H9 (cell line): Measurements from ENCODE around the gene BBS12. TPM values are rescaled to one million over a fixed set of nuclear protein-coding genes. Genes with fewer than 3 reads are reported as not detected.

ENCODE experiments used
- DNase-seq: peaks from one replicate; pipeline ENCODE4 v3.0.0-alpha.2; 2017
- H2AFZ ChIP-seq: one replicate; pipeline ENCODE4 v1.6.1; 2013; ENCODE audit warnings: mild to moderate bottlenecking, low read length, control low read depth, moderate library complexity
- H2AK5ac ChIP-seq: 2 replicates; pipeline ENCODE4 v1.6.1; 2013; ENCODE audit warnings: low read length, control low read depth, mixed read lengths; ENCODE audit not compliant: insufficient read length
- H2BK120ac ChIP-seq: one replicate; pipeline ENCODE4 v1.6.1; 2013; ENCODE audit warnings: low read depth, mild to moderate bottlenecking, low read length, control low read depth, inconsistent platforms; ENCODE audit not compliant: poor library complexity, severe bottlenecking
- H2BK12ac ChIP-seq: 2 replicates; pipeline ENCODE4 v1.6.1; 2013; ENCODE audit warnings: low read length, control low read depth, mixed read lengths, low read depth; ENCODE audit not compliant: insufficient read length
- H2BK15ac ChIP-seq: 2 replicates; pipeline ENCODE4 v1.6.1; 2013; ENCODE audit warnings: low read depth, low read length, control low read depth
- H2BK20ac ChIP-seq: one replicate; pipeline ENCODE4 v1.6.1; 2013; ENCODE audit warnings: low read depth, mild to moderate bottlenecking, low read length, control low read depth, inconsistent platforms; ENCODE audit not compliant: poor library complexity, severe bottlenecking
- H2BK5ac ChIP-seq: 2 replicates; pipeline ENCODE4 v1.6.1; 2013; ENCODE audit warnings: low read length, control low read depth, mixed read lengths; ENCODE audit not compliant: insufficient read length
- H3K14ac ChIP-seq: 2 replicates; pipeline ENCODE4 v1.6.1; 2013; ENCODE audit warnings: low read length, control low read depth; ENCODE audit not compliant: insufficient read depth
- H3K18ac ChIP-seq: 2 replicates; pipeline ENCODE4 v1.6.1; 2013; ENCODE audit warnings: low read depth, mild to moderate bottlenecking, mixed read lengths, low read length, control low read depth; ENCODE audit not compliant: insufficient read length
- H3K23ac ChIP-seq: 2 replicates; pipeline ENCODE4 v1.6.1; 2013; ENCODE audit warnings: low read length, control low read depth, mixed read lengths, low read depth; ENCODE audit not compliant: insufficient read length
- H3K23me2 ChIP-seq: 2 replicates; pipeline ENCODE4 v1.6.1; 2013; ENCODE audit warnings: low read depth, mild to moderate bottlenecking, mixed read lengths, low read length, control low read depth; ENCODE audit not compliant: insufficient read length, poor library complexity, severe bottlenecking
- H3K27ac ChIP-seq: 2 replicates; pipeline ENCODE4 v1.5.1; 2013; ENCODE audit warnings: low read length, control low read depth, mixed read lengths, low read depth; ENCODE audit not compliant: insufficient read length
- H3K27me3 ChIP-seq: 2 replicates; pipeline ENCODE4 v1.6.1; 2013; ENCODE audit warnings: low read length, control low read depth, inconsistent platforms; ENCODE audit not compliant: insufficient read depth
- H3K4ac ChIP-seq: 2 replicates; pipeline ENCODE4 v1.6.1; 2013; ENCODE audit warnings: low read depth, mild to moderate bottlenecking, control low read depth, inconsistent platforms, low read length, moderate library complexity
- H3K4me1 ChIP-seq: 2 replicates; pipeline ENCODE4 v1.6.1; 2013; ENCODE audit warnings: low read length, control low read depth, inconsistent platforms; ENCODE audit not compliant: insufficient read depth
- H3K4me2 ChIP-seq: 2 replicates; pipeline ENCODE4 v1.6.1; 2013; ENCODE audit warnings: low read length, control low read depth, mixed read lengths; ENCODE audit not compliant: insufficient read length, insufficient read depth
- H3K56ac ChIP-seq: 2 replicates; pipeline ENCODE4 v1.6.1; 2013; ENCODE audit warnings: low read depth, mild to moderate bottlenecking, mixed read lengths, low read length, control low read depth; ENCODE audit not compliant: insufficient read length
- H3K79me1 ChIP-seq: 2 replicates; pipeline ENCODE4 v1.6.1; 2013; ENCODE audit warnings: low read depth, mild to moderate bottlenecking, moderate library complexity, low read length, control low read depth, inconsistent platforms; ENCODE audit not compliant: insufficient read depth, poor library complexity, severe bottlenecking
- H3K79me2 ChIP-seq: 2 replicates; pipeline ENCODE4 v1.6.1; 2013; ENCODE audit warnings: low read length, control low read depth, inconsistent platforms; ENCODE audit not compliant: insufficient read depth
- H3K9ac ChIP-seq: 2 replicates; pipeline ENCODE4 v1.6.1; 2013; ENCODE audit warnings: low read length, control low read depth, mixed read lengths; ENCODE audit not compliant: insufficient read length; ENCODE audit errors: extremely low read depth
- H3K9me3 ChIP-seq: one replicate; pipeline ENCODE4 v1.6.1; 2013; ENCODE audit warnings: low read depth, low read length, inconsistent platforms; ENCODE audit not compliant: control insufficient read depth
- H3T11ph ChIP-seq: one replicate; pipeline ENCODE4 v1.6.1; 2013; ENCODE audit warnings: mild to moderate bottlenecking, low read length, control low read depth, inconsistent platforms
- H4K20me1 ChIP-seq: one replicate; pipeline ENCODE4 v1.6.1; 2013; ENCODE audit not compliant: control insufficient read depth, insufficient read length, insufficient read depth
- H4K5ac ChIP-seq: 2 replicates; pipeline ENCODE4 v1.6.1; 2013; ENCODE audit warnings: low read depth, mild to moderate bottlenecking, mixed read lengths, low read length, control low read depth; ENCODE audit not compliant: insufficient read length
- H4K8ac ChIP-seq: replicated peaks from 2 replicates; pipeline ENCODE4 v1.6.1; 2013; ENCODE audit warnings: low read length, control low read depth, mixed read lengths, low read depth; ENCODE audit not compliant: insufficient read length
- H4K91ac ChIP-seq: 2 replicates; pipeline ENCODE4 v1.6.1; 2013; ENCODE audit warnings: low read depth, mild to moderate bottlenecking, moderate library complexity, mixed read lengths, low read length, control low read depth; ENCODE audit not compliant: insufficient read length
- H3K27ac Mint-ChIP-seq, 3 experiments: 2 replicates in 2 of 3; 3 replicates in 1 of 3; pipeline ENCODE4 v1.8.0; 2020 to 2021; ENCODE audit warnings: mixed read lengths in 3 of 3, mild to moderate bottlenecking in 1 of 3, moderate library complexity in 1 of 3
- H3K27me3 Mint-ChIP-seq: 2 replicates; pipeline ENCODE4 v1.8.0; 2021; ENCODE audit warnings: low read depth, mild to moderate bottlenecking, moderate library complexity, mixed read lengths
- H3K36me3 Mint-ChIP-seq, 3 experiments: 2 replicates in 2 of 3; 3 replicates in 1 of 3; pipeline ENCODE4 v1.8.0; 2020 to 2021; ENCODE audit warnings: low read depth in 3 of 3, mixed read lengths in 3 of 3; ENCODE audit not compliant: insufficient read depth in 1 of 3
- H3K4me1 Mint-ChIP-seq, 2 experiments: 2 replicates each; pipeline ENCODE4 v1.8.0; 2020; ENCODE audit warnings: mixed read lengths in 2 of 2
- H3K4me3 Mint-ChIP-seq, 2 experiments: 2 replicates in 1 of 2; 3 replicates in 1 of 2; pipeline ENCODE4 v1.8.0; 2020 to 2021; ENCODE audit warnings: mild to moderate bottlenecking in 2 of 2, mixed read lengths in 2 of 2, moderate library complexity in 1 of 2
- H3K9me3 Mint-ChIP-seq, 2 experiments: 2 replicates in 1 of 2; 3 replicates in 1 of 2; pipeline ENCODE4 v1.8.0; 2020; ENCODE audit warnings: mild to moderate bottlenecking in 2 of 2, mixed read lengths in 2 of 2, moderate library complexity in 1 of 2
- WGBS: extraction: QIAGEN DNeasy Blood & Tissue Kit; methylation state at CpG from one replicate; pipeline ENCODE4 v1.1.7; 2013; ENCODE audit warnings: missing lambda C conversion rate, low lambda C conversion rate, mixed read lengths; ENCODE audit not compliant: insufficient read length; ENCODE audit errors: extremely low coverage; 5-methylcytosine and 5-hydroxymethylcytosine counted together
- total RNA-seq: library from RNA; stranded (reverse); gene quantifications from 2 replicates; pipeline ENCODE4 v1.2.1, GENCODE V29; 2021
- TF ChIP-seq, protein P1 (sequence below): fragments of 200-600 bp; sonication (generic); conservative IDR thresholded peaks from 3 replicates; pipeline ENCODE4 v1.8.0; 2021; ENCODE audit warnings: antibody characterized with exemption, mild to moderate bottlenecking

The BBS12 gene
- total RNA-seq, 1 experiment from 2014 or later: 1.2 TPM

GRCh38 chr4:122706511-122706910 lies 26.0 kb upstream of the BBS12 start:
- no peak overlapping the region for H2BK20ac ChIP-seq
- H3T11ph ChIP-seq: no peak overlapping the region
- Mint-ChIP-seq H3K36me3 (no peaks in the 10 kb centered on the region), H3K4me3 (no peak overlapping the region), H3K27me3 (no peaks in the 10 kb centered on the region), H3K4me1 (peaks cover 3 to 9% of the 10 kb centered on the region in 2 experiments; a peak in 3 of 4 replicates), H3K27ac (no peak overlapping the region; a peak in 1 of 7 replicates), H3K9me3 (no peaks in the 10 kb centered on the region)
- no peak overlapping the region for H3K27ac ChIP-seq
- H3K56ac ChIP-seq: no peak overlapping the region
- no peak overlapping the region for H2AK5ac ChIP-seq
- H3K79me1 ChIP-seq: no peaks in the 10 kb centered on the region
- H4K5ac ChIP-seq: no peak overlapping the region
- H4K91ac ChIP-seq: no peak overlapping the region
- H2BK5ac ChIP-seq: no peak overlapping the region
- TF ChIP-seq, protein P1, sequence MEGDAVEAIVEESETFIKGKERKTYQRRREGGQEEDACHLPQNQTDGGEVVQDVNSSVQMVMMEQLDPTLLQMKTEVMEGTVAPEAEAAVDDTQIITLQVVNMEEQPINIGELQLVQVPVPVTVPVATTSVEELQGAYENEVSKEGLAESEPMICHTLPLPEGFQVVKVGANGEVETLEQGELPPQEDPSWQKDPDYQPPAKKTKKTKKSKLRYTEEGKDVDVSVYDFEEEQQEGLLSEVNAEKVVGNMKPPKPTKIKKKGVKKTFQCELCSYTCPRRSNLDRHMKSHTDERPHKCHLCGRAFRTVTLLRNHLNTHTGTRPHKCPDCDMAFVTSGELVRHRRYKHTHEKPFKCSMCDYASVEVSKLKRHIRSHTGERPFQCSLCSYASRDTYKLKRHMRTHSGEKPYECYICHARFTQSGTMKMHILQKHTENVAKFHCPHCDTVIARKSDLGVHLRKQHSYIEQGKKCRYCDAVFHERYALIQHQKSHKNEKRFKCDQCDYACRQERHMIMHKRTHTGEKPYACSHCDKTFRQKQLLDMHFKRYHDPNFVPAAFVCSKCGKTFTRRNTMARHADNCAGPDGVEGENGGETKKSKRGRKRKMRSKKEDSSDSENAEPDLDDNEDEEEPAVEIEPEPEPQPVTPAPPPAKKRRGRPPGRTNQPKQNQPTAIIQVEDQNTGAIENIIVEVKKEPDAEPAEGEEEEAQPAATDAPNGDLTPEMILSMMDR: no peak
- no peak overlapping the region for H3K23ac ChIP-seq
- H3K79me2 ChIP-seq: no peaks in the 10 kb centered on the region
- no CpG with 5 or more reads among the region's 3 CpGs for WGBS
- H3K27me3 ChIP-seq: no peaks in the 10 kb centered on the region
- no peak overlapping the region for H3K4me2 ChIP-seq
- no peak overlapping the region for H3K4ac ChIP-seq
- H3K18ac ChIP-seq: no peak overlapping the region
- DNase-seq: no peak
- no peak overlapping the region for H2BK15ac ChIP-seq
- H3K9ac ChIP-seq: no peak overlapping the region
- no peak overlapping the region for H2AFZ ChIP-seq
- H3K4me1 ChIP-seq: no peaks in the 10 kb centered on the region
- H3K23me2 ChIP-seq: no peaks in the 10 kb centered on the region
- no peaks in the 10 kb centered on the region for H3K9me3 ChIP-seq
- no peaks in the 10 kb centered on the region for H4K20me1 ChIP-seq
- no peak overlapping the region for H3K14ac ChIP-seq
- no peak overlapping the region for H2BK120ac ChIP-seq
- H2BK12ac ChIP-seq: no peak overlapping the region
- H4K8ac ChIP-seq: no peak overlapping the region
